ENCODE results near the gene TBCEL.
"Not testable (repeated sequence)": the region's sequence is repeated elsewhere in the genome, so short reads cannot be mapped to it uniquely, and the experiment has no call there.

Gene TBCEL

DNA sequence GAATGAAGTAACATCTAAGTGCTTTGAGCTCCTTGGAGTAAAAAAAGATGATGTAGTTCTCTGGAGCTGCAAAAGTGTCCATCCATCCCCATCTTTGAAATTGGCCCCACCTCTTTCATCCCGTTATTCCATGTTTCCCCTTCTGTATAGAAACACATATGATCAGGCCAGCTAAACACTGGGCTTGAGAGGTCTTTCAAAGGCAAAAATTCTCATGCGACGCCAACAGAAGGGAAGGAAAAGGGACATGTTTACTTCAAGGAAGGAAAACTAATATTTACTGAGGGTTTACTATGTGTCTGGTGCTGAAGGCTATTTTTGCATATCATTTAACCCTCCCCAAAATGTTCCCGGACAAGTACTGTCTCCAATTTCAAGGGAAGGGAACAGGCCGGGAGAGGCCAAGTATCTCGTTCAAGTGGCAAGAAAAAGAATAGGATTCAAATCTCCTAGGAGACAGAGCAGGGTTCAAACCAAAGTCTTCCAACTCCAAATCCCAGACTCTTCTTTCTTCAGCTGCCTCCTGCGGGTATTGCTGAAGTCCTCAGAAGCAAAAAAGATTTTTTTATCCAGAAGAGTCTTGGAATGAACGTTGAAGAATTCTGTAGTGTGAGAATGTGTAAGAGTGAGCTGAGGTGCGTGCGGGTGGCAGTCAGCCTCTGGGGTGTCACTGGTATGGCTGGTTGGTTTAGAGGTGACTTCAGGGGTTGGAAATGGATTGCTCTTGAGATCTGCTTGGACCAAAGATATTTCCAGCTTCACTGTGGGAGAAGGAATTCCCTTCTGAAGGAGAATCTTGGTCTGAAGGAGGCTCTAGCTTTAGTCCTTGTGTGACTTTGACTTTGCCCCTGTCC lies 87.2 kb downstream of the TBCEL start:
- Histone ChIP-seq H3K4me3 (ENCODE audit: low read depth, low read length) (no peak overlapping the region), H3K27me3 (ENCODE audit: control insufficient read depth, insufficient read depth, low read length) (no peaks in the 10 kb centered on the region), H3K9ac (ENCODE audit: low read depth, low read length) (no peak overlapping the region), H3K9me3 (ENCODE audit: control insufficient read depth, insufficient read depth, low read length) (no peaks in the 10 kb centered on the region), H3K4me1 (ENCODE audit: control insufficient read depth, insufficient read depth, low read length) (no peaks in the 10 kb centered on the region), H3K36me3 (ENCODE audit: control insufficient read depth, insufficient read depth, low read length) (no peaks in the 10 kb centered on the region)

DNA sequence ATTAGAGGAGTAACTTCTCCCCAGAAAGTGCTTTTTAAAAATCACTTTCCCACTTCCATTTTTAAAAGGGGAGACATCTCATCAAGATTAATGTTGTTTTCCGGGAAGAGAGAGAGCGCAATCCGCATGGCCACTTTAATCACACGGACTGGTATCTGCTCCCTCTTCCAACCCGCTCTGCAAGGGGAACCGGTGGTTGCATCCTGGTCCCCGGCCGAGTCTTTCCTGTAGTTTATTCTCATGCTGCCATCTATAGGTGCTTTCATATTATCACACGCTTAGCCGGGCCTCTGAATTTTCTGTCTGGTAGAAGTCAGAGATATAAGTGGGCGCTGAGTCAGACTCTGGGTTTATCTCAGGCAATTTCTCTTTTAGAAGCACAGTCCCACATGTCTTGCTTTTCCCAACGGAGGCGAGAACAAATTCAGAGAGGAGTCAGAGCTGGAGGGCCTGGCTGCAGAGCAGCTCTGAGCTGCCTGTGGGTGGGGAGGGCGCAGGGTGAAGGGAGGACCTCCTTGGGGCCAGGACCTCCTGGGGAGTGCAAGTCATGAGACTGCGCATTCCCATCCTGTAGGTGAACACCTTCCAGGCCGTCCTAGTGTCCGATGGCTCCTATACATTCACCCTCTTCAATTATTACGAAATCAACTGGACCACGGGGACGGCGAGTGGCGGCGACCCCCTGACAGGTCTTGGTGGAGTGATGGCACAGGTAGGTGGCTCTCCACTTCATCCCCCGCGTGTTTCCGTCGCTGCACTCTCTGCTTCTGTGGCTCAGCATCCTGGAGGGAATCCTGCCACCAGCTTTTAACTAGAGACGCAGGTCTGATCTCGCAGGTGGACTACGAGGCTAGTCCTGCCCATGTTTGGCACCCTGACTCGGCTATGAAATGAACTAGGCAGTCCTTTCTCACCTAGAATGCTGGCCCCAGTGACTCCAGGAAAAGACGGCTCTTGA lies 88.9 kb downstream of the TBCEL start:
- H3K9me3 ChIP-seq (ENCODE audit: control insufficient read depth, insufficient read depth, low read length): no peaks in the 10 kb centered on the region
- H3K4me3 ChIP-seq (ENCODE audit: low read depth, low read length): no peak overlapping the region

DNA sequence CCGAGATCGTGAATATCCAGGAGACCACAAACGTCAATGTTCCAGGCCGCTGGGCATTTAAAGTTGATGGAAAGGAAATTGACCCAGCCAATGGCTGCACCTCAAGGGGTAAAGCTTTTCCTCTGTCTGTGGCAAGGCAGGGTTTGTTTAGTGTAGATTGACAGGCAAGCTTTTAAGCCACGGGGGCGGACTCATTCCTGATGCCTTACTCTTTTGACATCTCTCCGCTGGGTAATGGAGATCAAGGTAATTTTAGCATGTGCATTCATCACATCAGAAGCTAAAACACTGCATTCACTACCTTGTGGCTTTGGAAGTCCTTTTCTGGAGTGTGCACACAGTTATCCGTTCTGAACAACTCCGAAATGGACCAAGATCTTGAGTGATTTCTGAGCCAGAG lies 89.7 kb downstream of the TBCEL start:
- Histone ChIP-seq H3K27me3 (ENCODE audit: control insufficient read depth, insufficient read depth, low read length) (no peaks in the 10 kb centered on the region), H3K4me3 (ENCODE audit: low read depth, low read length) (no peak overlapping the region), H3K9me3 (ENCODE audit: control insufficient read depth, insufficient read depth, low read length) (no peaks in the 10 kb centered on the region), H3K4me1 (ENCODE audit: control insufficient read depth, insufficient read depth, low read length) (no peaks in the 10 kb centered on the region), H3K36me3 (ENCODE audit: control insufficient read depth, insufficient read depth, low read length) (no peaks in the 10 kb centered on the region), H3K9ac (ENCODE audit: low read depth, low read length) (no peak overlapping the region)

More for the DNA sequence above, 88.9 kb downstream of the TBCEL start:
- no peaks in the 10 kb centered on the region for H3K27me3 ChIP-seq (ENCODE audit: control insufficient read depth, insufficient read depth, low read length)
- H3K36me3 ChIP-seq (ENCODE audit: control insufficient read depth, insufficient read depth, low read length): no peaks in the 10 kb centered on the region
- no peak overlapping the region for H3K9ac ChIP-seq (ENCODE audit: low read depth, low read length)
- H3K4me1 ChIP-seq (ENCODE audit: control insufficient read depth, insufficient read depth, low read length): no peaks in the 10 kb centered on the region

DNA sequence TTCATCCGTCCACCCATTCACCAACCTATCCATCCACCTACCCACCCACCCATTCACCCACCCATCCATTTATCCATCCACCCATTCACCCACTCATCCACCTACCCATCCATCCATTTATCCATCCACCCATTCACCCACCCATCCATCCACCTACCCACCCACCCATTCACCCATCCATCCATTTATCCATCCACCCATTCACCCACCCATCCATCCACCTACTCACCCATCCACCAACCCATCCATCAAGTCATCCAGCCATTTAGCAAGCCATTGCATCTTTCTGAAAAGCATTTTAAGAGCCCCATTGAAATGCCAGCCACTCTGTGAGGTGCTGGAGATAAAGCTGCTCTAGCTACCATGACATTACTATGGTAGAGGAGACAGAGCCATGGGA lies 91.1 kb downstream of the TBCEL start:
- not testable (repeated sequence) for H3K9me3 ChIP-seq (ENCODE audit: control insufficient read depth, insufficient read depth, low read length); H3K36me3 ChIP-seq (ENCODE audit: control insufficient read depth, insufficient read depth, low read length); H3K9ac ChIP-seq (ENCODE audit: low read depth, low read length); H3K4me1 ChIP-seq (ENCODE audit: control insufficient read depth, insufficient read depth, low read length); H3K4me3 ChIP-seq (ENCODE audit: low read depth, low read length); H3K27me3 ChIP-seq (ENCODE audit: control insufficient read depth, insufficient read depth, low read length)

DNA sequence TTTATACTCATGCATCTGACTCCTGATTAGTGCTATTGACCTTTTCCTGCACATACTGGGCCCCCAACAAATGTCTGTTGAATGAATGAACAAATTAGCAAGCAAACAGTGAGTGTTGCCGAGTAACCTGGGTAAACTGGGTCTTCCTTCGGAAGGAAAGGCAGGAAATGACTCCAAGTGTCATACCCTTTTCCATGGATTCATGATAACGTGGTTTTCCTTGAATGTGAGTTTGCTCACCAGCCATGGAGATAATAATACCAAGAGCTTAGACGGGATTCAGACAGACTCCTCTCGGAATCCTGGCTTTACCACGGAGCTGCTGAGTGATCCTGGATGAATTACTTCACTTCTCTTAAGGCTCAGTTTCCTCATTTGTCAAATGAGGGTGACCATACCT lies 93.9 kb downstream of the TBCEL start:
- H3K36me3 ChIP-seq (ENCODE audit: control insufficient read depth, insufficient read depth, low read length): no peaks in the 10 kb centered on the region
- H3K27me3 ChIP-seq (ENCODE audit: control insufficient read depth, insufficient read depth, low read length): no peaks in the 10 kb centered on the region
- no peak overlapping the region for H3K9ac ChIP-seq (ENCODE audit: low read depth, low read length)
- H3K4me1 ChIP-seq (ENCODE audit: control insufficient read depth, insufficient read depth, low read length): no peaks in the 10 kb centered on the region
- H3K4me3 ChIP-seq (ENCODE audit: low read depth, low read length): no peak overlapping the region
- peaks cover 3% of the 10 kb centered on the region for H3K9me3 ChIP-seq (ENCODE audit: control insufficient read depth, insufficient read depth, low read length)

DNA sequence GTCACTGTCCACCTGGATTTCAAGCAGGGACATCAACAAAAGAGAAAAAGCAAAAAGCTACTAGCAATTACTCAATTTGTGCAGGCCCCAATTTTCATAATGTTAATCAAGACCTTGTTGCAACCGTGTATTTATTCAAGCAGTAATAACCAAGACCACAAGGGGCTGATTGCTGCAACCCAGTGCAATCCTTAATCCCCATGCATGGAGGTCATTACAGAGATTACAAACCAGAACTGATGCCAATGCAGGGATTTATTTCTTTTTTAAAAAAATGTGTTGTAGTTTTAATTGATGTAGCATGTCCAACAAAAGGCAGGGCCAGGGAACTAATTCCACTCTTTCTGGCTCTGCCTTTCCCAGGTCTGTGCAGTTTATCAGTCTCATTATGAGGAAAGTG lies 95.5 kb downstream of the TBCEL start:
- H3K9me3 ChIP-seq (ENCODE audit: control insufficient read depth, insufficient read depth, low read length): peaks cover 7% of the 10 kb centered on the region
- H3K27me3 ChIP-seq (ENCODE audit: control insufficient read depth, insufficient read depth, low read length): no peaks in the 10 kb centered on the region
- H3K36me3 ChIP-seq (ENCODE audit: control insufficient read depth, insufficient read depth, low read length): no peaks in the 10 kb centered on the region
- H3K9ac ChIP-seq (ENCODE audit: low read depth, low read length): no peak overlapping the region
- no peak overlapping the region for H3K4me3 ChIP-seq (ENCODE audit: low read depth, low read length)
- no peaks in the 10 kb centered on the region for H3K4me1 ChIP-seq (ENCODE audit: control insufficient read depth, insufficient read depth, low read length)

DNA sequence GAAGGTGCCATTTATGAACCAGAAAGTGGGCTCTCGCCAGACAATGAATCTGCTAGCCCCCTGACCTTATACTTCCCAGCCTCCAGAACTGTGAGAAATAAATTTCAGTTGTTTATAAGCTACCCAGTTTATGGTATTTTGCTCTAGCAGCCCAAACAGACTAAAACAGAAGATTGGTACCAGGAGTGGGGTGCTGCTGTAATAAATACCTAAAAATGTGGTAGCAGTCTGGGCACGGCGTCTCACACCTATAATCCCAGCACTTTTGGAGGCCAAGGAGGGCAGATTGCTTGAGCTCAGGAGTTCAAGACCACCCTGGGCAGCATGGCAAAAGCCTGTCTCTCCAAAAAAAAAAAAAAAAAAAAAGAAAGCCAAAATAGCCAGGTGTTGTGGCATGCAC lies 98.4 kb downstream of the TBCEL start:
- H3K27me3 ChIP-seq (ENCODE audit: control insufficient read depth, insufficient read depth, low read length): no peaks in the 10 kb centered on the region
- no peak overlapping the region for H3K9ac ChIP-seq (ENCODE audit: low read depth, low read length)
- no peaks in the 10 kb centered on the region for H3K36me3 ChIP-seq (ENCODE audit: control insufficient read depth, insufficient read depth, low read length)
- H3K4me3 ChIP-seq (ENCODE audit: low read depth, low read length): no peak overlapping the region
- H3K4me1 ChIP-seq (ENCODE audit: control insufficient read depth, insufficient read depth, low read length): no peaks in the 10 kb centered on the region
- peaks cover 7% of the 10 kb centered on the region for H3K9me3 ChIP-seq (ENCODE audit: control insufficient read depth, insufficient read depth, low read length)

DNA sequence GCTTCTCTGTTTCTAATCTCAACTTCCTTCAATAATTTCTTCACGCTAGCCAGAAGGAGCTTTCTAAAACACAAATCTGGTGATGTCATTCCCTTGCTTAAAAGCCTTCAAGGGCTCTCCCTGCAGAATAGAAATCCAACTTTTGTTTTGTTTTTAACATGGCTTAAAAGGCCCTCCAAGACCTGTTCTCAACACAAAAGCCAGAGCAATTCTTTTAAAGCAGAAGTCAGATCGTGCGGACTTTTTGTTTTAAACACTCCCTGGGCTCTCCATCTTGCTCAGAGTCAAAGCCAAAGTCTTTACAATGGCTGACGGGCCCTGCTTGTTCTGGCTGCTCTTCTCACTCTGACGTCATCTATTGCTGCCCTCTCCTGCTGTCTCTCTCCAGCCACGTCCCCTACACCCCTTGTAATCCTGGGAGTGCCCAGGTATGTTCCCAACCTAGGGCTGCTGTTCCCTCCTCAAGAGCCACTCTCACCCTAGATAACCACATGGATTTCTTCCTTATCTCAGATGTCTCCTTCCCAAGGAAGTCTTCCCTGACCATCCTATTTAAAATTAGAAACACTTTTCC lies 99.7 kb downstream of the TBCEL start:
- peaks cover 7% of the 10 kb centered on the region for H3K9me3 ChIP-seq (ENCODE audit: control insufficient read depth, insufficient read depth, low read length)
- H3K9ac ChIP-seq (ENCODE audit: low read depth, low read length): no peak overlapping the region
- H3K4me3 ChIP-seq (ENCODE audit: low read depth, low read length): no peak overlapping the region
- H3K4me1 ChIP-seq (ENCODE audit: control insufficient read depth, insufficient read depth, low read length): no peaks in the 10 kb centered on the region
- no peaks in the 10 kb centered on the region for H3K36me3 ChIP-seq (ENCODE audit: control insufficient read depth, insufficient read depth, low read length)
- no peaks in the 10 kb centered on the region for H3K27me3 ChIP-seq (ENCODE audit: control insufficient read depth, insufficient read depth, low read length)

DNA sequence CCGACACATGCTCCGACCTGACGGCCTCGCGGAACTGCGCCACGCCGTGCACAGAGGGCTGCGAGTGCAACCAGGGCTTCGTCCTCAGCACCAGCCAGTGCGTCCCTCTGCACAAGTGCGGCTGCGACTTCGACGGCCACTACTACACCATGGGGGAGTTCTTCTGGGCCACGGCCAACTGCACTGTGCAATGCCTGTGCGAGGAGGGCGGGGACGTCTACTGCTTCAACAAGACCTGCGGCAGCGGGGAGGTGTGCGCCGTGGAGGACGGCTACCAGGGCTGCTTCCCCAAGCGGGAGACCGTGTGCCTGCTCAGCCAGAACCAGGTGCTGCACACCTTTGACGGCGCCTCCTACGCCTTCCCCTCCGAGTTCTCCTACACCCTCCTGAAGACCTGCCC lies 103.9 kb downstream of the TBCEL start:
- Histone ChIP-seq H3K4me3 (ENCODE audit: low read depth, low read length) (no peak overlapping the region), H3K9me3 (ENCODE audit: control insufficient read depth, insufficient read depth, low read length) (peaks cover 4% of the 10 kb centered on the region), H3K36me3 (ENCODE audit: control insufficient read depth, insufficient read depth, low read length) (no peaks in the 10 kb centered on the region), H3K4me1 (ENCODE audit: control insufficient read depth, insufficient read depth, low read length) (no peaks in the 10 kb centered on the region), H3K9ac (ENCODE audit: low read depth, low read length) (no peak overlapping the region), H3K27me3 (ENCODE audit: control insufficient read depth, insufficient read depth, low read length) (no peaks in the 10 kb centered on the region)

DNA sequence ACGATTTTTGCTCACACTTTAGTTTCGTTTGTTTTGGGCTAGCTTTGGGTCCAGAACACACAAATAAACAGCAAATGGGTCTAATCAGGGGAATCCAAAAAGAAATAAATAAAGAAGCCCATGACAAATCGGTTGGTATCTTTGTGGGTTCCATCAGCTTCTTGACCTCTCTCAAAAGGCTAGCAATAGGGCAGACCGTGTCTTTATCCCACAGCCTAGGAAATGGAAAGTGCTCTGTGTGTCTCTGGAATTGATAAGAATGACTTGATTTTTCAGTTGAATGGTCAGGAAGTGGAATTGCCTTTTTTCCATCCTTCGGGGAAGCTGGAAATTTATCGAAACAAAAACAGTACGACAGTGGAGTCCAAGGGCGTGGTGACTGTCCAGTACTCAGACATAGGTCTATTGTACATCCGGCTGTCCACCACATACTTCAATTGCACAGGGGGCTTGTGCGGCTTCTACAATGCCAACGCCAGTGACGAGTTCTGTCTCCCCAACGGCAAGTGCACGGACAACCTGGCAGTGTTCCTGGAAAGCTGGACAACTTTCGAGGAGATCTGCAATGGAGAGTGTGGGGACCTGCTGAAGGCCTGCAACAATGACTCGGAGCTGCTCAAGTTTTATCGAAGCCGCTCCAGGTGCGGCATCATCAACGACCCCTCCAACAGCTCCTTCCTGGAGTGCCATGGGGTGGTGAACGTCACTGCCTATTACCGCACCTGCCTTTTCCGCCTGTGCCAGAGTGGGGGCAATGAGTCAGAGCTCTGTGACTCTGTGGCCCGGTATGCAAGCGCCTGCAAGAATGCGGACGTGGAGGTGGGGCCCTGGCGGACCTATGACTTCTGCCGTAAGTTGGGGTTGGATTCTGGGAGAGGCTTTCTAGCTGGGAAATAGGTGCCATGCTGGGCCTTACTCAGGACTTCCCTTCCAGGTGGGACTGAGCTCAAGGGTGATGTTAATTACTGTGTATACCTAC lies 105.7 kb downstream of the TBCEL start:
- Histone ChIP-seq H3K9me3 (ENCODE audit: control insufficient read depth, insufficient read depth, low read length) (no peaks in the 10 kb centered on the region), H3K27me3 (ENCODE audit: control insufficient read depth, insufficient read depth, low read length) (no peaks in the 10 kb centered on the region), H3K4me3 (ENCODE audit: low read depth, low read length) (no peak overlapping the region), H3K9ac (ENCODE audit: low read depth, low read length) (no peak overlapping the region), H3K36me3 (ENCODE audit: control insufficient read depth, insufficient read depth, low read length) (no peaks in the 10 kb centered on the region), H3K4me1 (ENCODE audit: control insufficient read depth, insufficient read depth, low read length) (no peaks in the 10 kb centered on the region)

DNA sequence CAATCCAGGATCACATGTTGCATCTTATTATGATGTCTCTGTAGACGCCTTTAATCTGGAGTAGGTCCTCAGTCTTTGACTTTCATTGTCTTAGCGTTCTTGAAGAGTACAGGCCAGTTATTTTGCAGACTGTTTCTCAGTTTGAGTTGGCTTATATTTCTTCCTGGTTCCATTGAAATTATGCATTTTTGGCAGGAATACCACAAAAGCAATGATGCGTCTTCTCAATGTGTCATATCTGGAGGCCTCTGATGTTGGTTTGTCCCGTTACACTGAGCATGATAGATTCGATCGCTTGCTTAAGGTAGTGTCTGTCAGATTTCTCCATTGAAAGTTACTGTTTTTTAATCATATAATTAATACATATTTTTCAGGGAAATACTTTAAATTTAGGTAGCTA lies 107.8 kb downstream of the TBCEL start:
- H3K27me3 ChIP-seq (ENCODE audit: control insufficient read depth, insufficient read depth, low read length): no peaks in the 10 kb centered on the region
- H3K9ac ChIP-seq (ENCODE audit: low read depth, low read length): no peak overlapping the region
- no peaks in the 10 kb centered on the region for H3K9me3 ChIP-seq (ENCODE audit: control insufficient read depth, insufficient read depth, low read length)
- H3K36me3 ChIP-seq (ENCODE audit: control insufficient read depth, insufficient read depth, low read length): no peaks in the 10 kb centered on the region
- H3K4me3 ChIP-seq (ENCODE audit: low read depth, low read length): no peak overlapping the region
- H3K4me1 ChIP-seq (ENCODE audit: control insufficient read depth, insufficient read depth, low read length): no peaks in the 10 kb centered on the region
